Ecto neural progenitor cell (in vitro differentiated cells): Measurements from ENCODE around the gene ARRB1.

Experiments used
- DNase-seq: peaks from one replicate; pipeline ENCODE4 v3.0.0-alpha.2; 2018; ENCODE audit warnings: low spot score

The ARRB1 gene

GRCh38 chr11:75273411-75274391 is 77.8 kb downstream of the ARRB1 start:
- DNase-seq = peak; percentile 29

GRCh38 chr11:75272821-75273301 is 78.6 kb downstream of the ARRB1 start:
- peak; percentile 36 for DNase-seq

- DNase-seq = peak; percentile 37
Measured at GRCh38 chr11:75272391-75272790, 79.1 kb downstream of the ARRB1 start.

GRCh38 chr11:75271730-75272129 is 79.7 kb downstream of the ARRB1 start:
- DNase-seq = no peak

GRCh38 chr11:75270896-75271418 is 80.5 kb downstream of the ARRB1 start:
- DNase-seq = no peak

- no peak for DNase-seq
Measured at GRCh38 chr11:75269896-75270295, 81.6 kb downstream of the ARRB1 start.

GRCh38 chr11:75269367-75269660 is 82.1 kb downstream of the ARRB1 start:
- no peak for DNase-seq

GRCh38 chr11:75268626-75269366 is 82.7 kb downstream of the ARRB1 start:
- no peak for DNase-seq

GRCh38 chr11:75267171-75267970 is 84.1 kb downstream of the ARRB1 start:
- DNase-seq = no peak

- no peak for DNase-seq
Measured at GRCh38 chr11:75265851-75266531, 85.5 kb downstream of the ARRB1 start.

GRCh38 chr11:75264971-75265370 is 86.5 kb downstream of the ARRB1 start:
- DNase-seq = no peak

- no peak for DNase-seq
Measured at GRCh38 chr11:75264356-75264755, 87.1 kb downstream of the ARRB1 start.

- no peak for DNase-seq
Measured at GRCh38 chr11:75263944-75264349, 87.5 kb downstream of the ARRB1 start.

GRCh38 chr11:75262961-75263852 is 88.3 kb downstream of the ARRB1 start:
- DNase-seq = no peak

GRCh38 chr11:75262436-75262835 is 89.0 kb downstream of the ARRB1 start:
- DNase-seq = no peak

GRCh38 chr11:75261902-75262361 is 89.5 kb downstream of the ARRB1 start:
- DNase-seq = no peak

- DNase-seq = no peak
Measured at GRCh38 chr11:75260396-75261170, 90.9 kb downstream of the ARRB1 start.

- no peak for DNase-seq
Measured at GRCh38 chr11:75254326-75254725, 97.1 kb downstream of the ARRB1 start.

- no peak for DNase-seq
Measured at GRCh38 chr11:75249704-75250103, 101.8 kb downstream of the ARRB1 start.

- DNase-seq = no peak
Measured at GRCh38 chr11:75248924-75249256, 102.6 kb downstream of the ARRB1 start.
